Measurements from ENCODE around the gene DEPDC1B.

DNA sequence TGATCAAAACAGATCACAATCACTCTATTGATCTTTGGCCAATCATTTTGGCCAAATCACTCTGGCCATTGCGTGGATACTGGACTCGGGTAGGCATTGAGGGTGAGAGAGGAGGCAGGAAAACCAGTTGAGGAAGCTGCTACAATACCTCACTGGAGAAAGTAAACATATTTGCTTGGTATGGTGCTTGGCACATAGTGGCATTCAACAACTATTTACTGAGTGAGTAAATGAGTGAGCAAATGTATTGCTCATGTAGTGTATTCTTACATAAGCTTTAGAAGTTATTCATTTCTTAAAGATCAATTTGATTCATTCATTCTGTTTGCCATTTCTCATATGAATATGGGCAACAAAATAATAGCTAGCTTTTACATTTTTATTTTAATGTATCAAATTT is 4.0 kb upstream of the DEPDC1B start:
- TF ChIP-seq POLR2AphosphoS5 (IDR thresholded peaks at IDR 0.05; ENCODE audit: low read depth, low read length) = no peak
- TF ChIP-seq POLR2A (IDR thresholded peaks at IDR 0.05; ENCODE audit: low read depth, low read length) = no peak
- TF ChIP-seq TAF1 (IDR thresholded peaks at IDR 0.05; ENCODE audit: borderline replicate concordance, low read depth, low read length) = no peak

Measured in GM12892 (cell line).